Stimulated activated CD4-positive, alpha-beta T cell treated with anti-CD3 and anti-CD28 coated beads, Interleukin-2, amount 100 ng/mL, for 4 hours (primary cell): ENCODE results near the gene UNG.
"Not testable (repeated sequence)": the region's sequence is repeated elsewhere in the genome, so short reads cannot be mapped to it uniquely, and the experiment has no call there.

Experiments used
- DNase-seq: peaks from one replicate; pipeline ENCODE4 v3.0.0-alpha.2; 2020; ENCODE audit warnings: low read depth

Gene UNG

GRCh38 chr12:109121346-109121880 lies 24.0 kb downstream of the UNG start:
- no peak for DNase-seq

DNA sequence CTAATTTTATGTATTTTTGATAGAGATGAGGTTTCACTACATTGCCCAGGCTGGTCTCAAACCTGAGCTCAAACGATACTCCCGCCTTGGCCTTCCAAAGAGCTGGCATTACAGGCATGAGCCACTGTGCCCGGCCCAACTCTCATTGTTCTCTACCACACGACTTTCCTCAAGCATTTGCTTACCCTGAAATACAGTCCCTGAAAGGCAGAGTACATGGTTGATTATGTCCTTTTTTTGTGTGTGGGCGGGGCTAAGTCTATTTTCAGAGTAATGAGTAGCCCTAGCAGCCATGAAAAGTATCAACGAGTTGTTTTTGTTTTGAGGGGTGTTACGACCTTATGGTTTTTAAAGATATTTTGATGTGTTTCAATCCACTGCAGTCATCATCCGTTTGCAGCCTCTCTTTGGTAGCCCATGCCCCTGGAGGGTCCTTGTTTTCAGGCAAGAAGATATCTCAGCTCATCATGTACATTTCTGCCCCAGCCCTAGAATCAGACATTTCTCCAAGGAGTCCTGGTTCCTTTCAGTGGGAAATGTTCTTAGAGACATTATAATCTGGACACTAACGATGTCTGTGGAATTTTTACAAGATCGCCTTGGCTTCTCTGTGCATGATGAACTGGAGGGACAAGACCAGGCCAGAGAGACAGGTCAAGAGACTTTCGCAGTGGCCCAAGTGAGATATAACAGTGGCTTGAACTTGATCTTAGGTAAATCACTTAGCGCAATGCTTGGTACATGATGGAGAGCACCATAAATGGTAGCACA lies 27.7 kb downstream of the UNG start:
- no peak for DNase-seq

DNA sequence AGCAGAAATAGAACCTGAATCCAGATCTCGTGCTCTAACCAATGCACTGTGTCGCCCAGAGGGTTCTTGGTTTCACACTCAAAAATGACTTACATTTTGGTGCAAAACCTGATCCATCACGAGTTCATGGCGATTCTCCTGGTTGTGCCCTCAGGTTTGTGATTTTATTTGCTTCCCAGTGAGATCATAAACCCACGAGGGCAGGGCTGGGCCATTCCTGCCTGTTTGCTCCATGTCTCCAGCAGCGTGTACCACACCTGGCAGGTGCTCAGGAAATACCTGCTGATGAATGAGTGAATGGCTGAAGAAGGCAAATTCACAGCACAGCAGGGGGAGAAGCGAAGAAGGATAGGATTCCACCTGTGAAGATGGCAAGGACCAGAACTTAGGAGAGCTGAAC lies 28.4 kb downstream of the UNG start:
- DNase-seq: no peak

GRCh38 chr12:109126784-109127183 lies 29.4 kb downstream of the UNG start:
- DNase-seq: no peak

- no peak for DNase-seq
Observed at GRCh38 chr12:109127533-109128242, 30.3 kb downstream of the UNG start.

DNA sequence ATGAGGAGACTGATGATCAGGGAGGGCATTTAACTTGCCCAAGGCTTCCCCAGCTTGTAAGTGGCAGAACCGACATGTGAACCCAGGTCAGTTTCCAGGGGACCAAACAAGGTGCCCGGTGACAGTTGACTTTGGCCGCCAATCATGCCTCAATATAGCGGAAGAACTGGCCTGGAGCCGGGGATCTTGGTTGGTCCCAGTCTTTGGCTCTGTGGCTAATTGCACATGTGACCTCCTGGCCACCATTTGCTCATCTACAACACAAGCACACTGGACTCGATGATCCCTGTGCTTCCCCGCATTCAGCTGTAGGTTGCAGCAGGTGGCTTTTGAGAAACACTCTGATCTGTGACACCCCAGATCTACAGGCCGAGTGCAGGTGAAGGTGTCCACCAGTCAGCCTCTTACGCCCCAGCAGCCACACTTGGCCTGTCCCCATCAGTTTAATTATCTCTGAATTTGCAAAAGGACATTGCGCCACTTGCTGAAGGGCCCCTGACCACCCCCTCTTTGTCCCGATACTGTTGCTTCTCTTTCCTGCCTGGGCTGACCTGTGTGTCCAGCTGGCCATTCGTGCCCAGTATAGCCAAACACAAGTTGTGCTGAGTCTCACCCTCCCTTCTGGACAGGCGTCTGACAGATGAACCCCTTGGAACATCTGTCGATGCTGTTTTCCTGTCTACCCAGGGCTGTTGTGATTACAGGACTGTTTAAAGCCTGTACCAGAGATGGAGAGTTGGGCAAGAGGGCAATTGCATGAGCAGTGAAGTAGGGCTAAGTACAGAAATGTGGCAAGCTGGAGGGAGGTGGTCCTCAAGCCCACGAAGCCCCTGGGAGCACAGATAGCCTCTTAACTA lies 33.1 kb downstream of the UNG start:
- DNase-seq: no peak

GRCh38 chr12:109131154-109132050 lies 34.0 kb downstream of the UNG start:
- DNase-seq: no peak

DNA sequence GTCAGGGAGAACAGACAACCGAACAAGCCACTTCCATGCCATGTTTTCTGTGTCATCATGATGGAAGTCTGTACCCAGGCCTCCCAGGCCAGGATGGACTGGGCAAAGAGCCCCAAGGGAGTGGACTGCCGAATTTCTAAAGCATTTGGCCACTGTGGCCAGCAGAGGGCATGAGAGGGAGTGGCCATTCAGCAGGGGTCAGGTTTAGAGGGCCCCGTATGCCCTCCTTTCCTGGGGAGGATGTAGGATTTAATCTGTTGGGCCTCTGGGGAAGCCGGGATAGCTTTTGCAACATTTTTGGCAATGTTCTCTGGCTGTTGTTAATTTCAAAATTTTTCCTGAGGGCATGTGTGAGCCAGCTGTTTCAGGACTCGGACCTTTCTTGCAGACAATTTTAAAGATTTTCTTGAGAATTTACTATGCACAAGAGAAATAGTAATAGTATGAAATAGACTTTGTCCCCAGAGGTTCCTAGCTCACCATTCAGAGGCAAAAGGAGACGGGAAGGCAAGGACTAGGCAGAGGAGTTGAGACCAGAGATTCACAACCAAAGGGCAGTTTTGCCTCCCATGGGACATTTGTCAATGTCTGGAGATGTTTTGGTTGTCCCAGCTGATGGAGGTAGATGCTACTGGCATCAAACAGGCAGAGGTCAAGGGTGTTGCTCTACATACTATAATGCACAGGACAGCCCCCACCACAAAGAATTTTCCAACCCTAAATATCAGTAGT lies 37.0 kb downstream of the UNG start:
- DNase-seq: no peak

DNA sequence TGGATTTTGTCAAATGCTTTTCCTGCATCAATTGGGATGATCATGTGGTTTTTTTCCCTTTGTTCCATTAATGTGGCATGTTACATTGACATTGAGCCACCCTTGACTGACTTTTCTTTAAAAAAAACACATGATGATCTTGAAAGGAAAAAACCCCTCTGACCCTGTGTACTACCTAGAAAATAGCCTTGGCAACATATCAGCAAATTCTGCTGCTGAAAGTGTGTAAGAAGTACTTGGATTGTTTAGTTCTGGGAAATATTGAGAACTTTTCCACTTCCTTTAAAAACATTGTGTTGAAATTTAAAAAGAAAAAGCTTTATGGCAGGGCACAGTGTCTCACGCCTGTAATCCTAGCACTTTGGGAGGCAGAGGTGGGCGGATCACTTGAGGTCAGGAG lies 39.7 kb downstream of the UNG start:
- no peak for DNase-seq

GRCh38 chr12:109139360-109139759 lies 42.0 kb downstream of the UNG start:
- DNase-seq: no peak

DNA sequence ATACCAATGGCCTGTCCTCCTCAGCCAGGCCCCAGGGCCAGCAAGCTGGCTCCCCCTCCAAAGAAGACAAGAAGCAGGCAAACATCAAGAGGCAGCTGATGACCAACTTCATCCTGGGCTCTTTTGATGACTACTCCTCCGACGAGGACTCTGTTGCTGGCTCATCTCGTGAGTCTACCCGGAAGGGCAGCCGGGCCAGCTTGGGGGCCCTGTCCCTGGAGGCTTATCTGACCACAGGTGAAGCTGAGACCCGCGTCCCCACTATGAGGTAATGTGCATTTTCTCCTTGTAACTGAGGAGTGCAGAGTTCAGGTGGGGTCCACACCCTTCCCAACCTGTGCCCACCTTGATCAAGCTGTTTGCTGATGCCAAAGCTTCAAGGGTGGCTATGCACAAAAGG lies 42.4 kb downstream of the UNG start:
- DNase-seq: no peak

DNA sequence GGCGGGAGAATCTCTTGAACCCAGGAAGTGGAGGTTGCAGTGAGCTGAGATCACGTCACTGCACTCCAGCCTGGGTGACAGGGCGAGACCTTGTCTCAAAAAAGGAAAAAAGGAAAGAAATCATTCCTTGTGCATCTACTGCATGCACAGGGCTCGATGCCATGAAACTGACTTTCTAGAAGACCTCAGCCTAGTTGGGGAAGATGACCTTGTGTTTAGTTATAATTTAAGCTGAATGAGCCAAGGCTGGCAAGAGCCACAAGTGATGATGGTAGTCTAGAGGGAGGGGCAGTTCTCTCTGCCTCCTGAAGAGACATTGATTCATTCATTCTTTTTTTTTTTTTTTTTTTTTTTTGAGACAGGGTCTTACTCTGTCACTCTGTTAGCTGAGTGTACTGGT lies 43.2 kb downstream of the UNG start:
- DNase-seq: no peak

DNA sequence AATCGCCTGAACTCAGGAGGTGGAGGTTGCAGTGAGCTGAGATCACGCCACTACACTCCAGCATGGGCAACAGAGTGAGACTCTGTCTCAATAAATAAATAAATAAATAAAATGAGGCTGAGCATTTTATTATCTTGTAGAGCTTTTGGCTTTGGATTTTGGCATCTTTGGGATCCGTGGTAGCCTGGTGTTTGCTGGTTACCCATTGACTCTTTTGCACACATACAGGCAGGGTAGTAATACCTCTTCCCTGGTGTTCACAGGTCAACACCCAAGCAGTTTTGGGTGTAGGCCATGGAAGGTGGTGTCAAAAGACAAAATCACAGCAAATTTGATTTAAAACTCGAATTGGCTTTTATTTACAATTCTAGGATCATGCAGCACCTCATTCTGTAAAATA lies 46.8 kb downstream of the UNG start:
- DNase-seq: no peak

DNA sequence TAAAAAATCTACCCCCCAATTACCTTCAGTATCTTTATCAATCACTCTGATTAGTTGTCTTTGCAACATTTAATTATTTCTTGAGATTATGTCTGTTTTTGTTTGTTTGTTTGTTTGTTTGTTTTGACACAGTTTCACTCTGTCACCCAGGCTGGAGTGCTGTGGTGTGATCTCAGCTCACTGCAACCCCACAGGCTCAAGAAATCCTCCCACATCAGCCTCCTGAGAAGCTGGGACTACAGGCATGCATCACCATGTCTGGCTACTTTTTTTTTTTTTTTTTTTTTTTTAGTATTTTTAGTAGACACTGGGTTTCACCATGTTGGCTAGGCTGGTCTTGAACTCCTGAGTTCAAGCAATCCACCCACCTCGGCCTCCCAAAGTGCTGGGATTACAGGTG lies 49.7 kb downstream of the UNG start:
- not testable (repeated sequence) for DNase-seq

DNA sequence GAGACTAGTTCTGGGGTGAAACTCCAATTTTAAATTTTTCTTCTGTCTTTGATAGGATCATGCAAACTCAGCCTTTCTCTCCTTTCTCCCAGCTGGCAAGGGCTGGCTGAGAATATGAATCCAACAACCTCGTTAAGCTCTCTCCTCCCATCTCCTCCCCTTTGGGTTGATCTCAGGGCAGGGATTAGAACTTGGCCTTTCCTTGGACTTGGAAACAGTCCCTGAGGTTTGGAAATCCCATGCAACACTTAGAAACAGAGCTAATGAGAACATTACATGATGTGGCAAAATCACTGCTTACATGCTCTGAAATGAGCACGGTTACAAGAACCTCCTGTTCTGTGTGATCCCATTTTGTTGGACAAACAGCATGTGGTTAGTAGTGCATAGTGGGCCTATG lies 50.6 kb downstream of the UNG start:
- DNase-seq: no peak

- no peak for DNase-seq
Observed at GRCh38 chr12:109150124-109150640, 52.8 kb downstream of the UNG start.

DNA sequence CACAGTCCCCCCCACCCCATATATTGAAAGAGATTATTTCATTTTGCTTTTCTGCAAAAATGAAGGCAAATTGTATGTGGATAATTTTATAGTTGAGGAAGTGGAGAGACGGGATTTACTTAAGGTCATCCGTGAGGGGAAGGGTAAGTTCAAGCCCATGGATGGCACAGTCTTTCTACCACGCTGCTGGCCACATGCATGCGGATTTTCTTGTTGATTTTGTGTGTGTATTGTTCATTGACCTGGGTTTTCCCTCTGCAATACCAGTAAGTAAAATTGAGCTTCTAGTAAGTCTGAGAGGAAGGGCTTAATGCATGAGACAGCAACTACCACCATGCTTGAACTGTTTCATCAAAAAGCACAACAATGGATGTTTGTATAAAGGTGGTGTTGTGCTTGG lies 54.1 kb downstream of the UNG start:
- no peak for DNase-seq

DNA sequence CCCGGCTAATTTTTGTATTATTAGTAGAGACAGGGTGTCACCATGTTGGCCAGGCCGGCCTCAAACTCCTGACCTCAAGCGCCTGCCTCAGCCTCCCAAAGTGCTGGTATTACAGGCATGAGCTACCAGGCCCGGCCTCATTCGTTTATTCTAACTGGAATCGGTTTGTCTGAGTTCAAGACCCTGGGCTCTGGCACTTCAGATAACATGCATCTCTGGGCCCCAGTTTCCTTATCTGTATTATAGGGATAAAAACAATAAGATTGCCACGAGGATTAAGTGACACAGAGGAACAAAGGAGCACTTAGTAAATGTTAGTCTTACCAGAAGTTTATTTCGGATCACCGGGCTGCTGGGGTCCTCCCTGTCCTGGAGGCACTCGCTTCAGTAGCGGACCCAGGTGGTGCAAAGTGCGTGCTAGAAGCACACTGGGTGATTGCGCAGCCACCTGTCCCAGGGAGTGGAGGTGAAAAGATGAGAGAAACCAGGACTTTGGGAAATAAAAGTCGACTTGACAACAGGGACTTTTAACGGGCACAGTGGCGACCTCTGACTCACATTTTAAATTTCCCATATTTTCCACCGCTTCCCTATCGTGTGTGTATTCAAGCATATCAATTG lies 56.5 kb downstream of the UNG start:
- no peak for DNase-seq

- DNase-seq: peak; percentile 66
Observed at GRCh38 chr12:109154451-109155438, 57.3 kb downstream of the UNG start.
